Measurements from ENCODE around the gene ADAM10.

DNA sequence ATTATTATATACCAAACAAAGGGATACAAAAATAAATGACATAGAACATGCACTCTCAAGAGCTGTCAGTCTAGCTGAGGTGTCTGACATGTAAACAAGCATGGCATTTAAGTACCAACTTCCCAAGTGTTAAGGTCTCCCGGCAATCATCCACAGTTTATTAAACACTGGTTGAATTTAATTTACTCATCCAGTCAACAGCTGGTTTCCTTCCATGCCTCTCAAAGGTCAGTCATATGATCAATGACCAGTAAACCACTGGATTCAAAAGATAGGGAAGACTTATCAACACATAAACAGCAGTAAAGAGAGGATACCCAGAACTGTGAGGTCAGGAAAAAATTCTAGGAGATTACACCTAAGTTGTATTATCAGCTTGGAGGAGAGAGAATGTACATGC is 80.4 kb downstream of the ADAM10 start:
- TF ChIP-seq, protein P1, sequence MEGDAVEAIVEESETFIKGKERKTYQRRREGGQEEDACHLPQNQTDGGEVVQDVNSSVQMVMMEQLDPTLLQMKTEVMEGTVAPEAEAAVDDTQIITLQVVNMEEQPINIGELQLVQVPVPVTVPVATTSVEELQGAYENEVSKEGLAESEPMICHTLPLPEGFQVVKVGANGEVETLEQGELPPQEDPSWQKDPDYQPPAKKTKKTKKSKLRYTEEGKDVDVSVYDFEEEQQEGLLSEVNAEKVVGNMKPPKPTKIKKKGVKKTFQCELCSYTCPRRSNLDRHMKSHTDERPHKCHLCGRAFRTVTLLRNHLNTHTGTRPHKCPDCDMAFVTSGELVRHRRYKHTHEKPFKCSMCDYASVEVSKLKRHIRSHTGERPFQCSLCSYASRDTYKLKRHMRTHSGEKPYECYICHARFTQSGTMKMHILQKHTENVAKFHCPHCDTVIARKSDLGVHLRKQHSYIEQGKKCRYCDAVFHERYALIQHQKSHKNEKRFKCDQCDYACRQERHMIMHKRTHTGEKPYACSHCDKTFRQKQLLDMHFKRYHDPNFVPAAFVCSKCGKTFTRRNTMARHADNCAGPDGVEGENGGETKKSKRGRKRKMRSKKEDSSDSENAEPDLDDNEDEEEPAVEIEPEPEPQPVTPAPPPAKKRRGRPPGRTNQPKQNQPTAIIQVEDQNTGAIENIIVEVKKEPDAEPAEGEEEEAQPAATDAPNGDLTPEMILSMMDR (IDR thresholded peaks at IDR 0.05; ENCODE audit: low read length), result no peak
- TF ChIP-seq EZH2 (IDR thresholded peaks at IDR 0.05; ENCODE audit: borderline replicate concordance, low read length), result no peak

Measured in OCI-LY1 (cell line).